DOHH2 (cell line): ENCODE results near the gene MEIS2.

ENCODE experiments used
- EZH2phosphoT487 ChIP-seq: fragments of 200-600 bp; sonication (generic); IDR thresholded peaks from 2 replicates; pipeline ENCODE4 v1.6.1; 2017; ENCODE audit warnings: borderline replicate concordance, mild to moderate bottlenecking, antibody characterized with exemption, low read length, moderate library complexity, mixed read lengths
- TF ChIP-seq, protein P1 (sequence below): fragments of 200-600 bp; sonication (generic); IDR thresholded peaks from one replicate; pipeline ENCODE4 v1.5.1; 2014; ENCODE audit warnings: antibody characterized with exemption, mild to moderate bottlenecking, low read depth, low read length; ENCODE audit not compliant: poor library complexity, severe bottlenecking

DNA sequence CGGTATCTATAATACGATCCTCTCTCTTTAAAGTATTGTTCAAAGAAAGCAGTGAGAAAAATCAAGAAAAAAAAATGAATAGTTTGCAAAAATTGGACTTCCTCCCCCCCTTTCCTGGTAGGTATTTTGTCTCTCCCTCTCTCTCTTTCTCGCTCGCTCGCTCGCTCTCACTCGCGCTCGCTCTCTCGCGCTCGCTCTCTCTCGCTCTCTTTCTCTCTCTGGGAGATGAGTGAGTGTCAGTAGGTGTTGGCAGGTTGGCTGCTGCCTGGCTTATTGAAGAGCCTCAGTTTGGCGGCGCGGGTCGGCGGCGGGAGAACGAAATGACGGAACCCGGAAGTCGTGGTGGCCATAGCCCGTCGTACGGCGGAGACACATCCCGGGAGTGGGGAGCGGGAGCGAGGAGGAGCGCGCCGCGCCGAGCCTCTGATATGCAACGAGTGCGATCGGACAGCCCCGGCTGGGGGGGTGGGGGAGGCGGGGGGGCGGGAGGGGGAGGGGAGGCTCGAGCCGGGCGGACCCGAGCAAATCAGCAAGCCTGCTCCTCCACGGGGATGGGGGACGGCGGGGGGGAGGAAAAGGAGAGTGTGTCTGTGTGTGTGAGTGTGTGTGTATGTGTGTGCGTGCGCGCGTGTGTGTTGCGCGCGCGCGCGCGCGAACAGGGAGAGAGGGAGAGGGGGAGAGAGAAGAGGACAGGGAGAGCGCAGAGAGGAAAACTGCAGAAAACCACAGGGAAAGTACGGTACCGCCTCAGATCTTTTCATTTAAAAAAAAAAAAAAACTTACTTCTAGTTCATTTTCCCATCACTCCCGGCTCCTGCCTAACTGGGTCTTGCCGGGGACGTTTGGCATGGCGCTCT, at the start of gene MEIS2:
- TF ChIP-seq, protein P1, sequence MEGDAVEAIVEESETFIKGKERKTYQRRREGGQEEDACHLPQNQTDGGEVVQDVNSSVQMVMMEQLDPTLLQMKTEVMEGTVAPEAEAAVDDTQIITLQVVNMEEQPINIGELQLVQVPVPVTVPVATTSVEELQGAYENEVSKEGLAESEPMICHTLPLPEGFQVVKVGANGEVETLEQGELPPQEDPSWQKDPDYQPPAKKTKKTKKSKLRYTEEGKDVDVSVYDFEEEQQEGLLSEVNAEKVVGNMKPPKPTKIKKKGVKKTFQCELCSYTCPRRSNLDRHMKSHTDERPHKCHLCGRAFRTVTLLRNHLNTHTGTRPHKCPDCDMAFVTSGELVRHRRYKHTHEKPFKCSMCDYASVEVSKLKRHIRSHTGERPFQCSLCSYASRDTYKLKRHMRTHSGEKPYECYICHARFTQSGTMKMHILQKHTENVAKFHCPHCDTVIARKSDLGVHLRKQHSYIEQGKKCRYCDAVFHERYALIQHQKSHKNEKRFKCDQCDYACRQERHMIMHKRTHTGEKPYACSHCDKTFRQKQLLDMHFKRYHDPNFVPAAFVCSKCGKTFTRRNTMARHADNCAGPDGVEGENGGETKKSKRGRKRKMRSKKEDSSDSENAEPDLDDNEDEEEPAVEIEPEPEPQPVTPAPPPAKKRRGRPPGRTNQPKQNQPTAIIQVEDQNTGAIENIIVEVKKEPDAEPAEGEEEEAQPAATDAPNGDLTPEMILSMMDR, result no peak
- no peak for TF ChIP-seq EZH2phosphoT487
